Upper lobe of right lung (tissue), 1 donor: ENCODE measurements around the gene TMEM106C. TPM values are rescaled to one million over a fixed set of nuclear protein-coding genes. Genes with fewer than 3 reads are reported as not detected.

Experiments used
- ATAC-seq: fragments of 200-7000 bp; cut with Tn5 transposase; one replicate; pipeline ENCODE4 v1.9.1; 2020; ENCODE audit warnings: mild to moderate bottlenecking, moderate library complexity
- DNase-seq: peaks from one replicate; pipeline ENCODE4 v3.0.0-alpha.2; 2020
- H3K27ac ChIP-seq: fragments of 200-600 bp; one replicate; pipeline ENCODE4 v1.8.0; 2022
- H3K27me3 ChIP-seq: fragments of 200-600 bp; one replicate; pipeline ENCODE4 v1.8.0; 2022; ENCODE audit warnings: mild to moderate bottlenecking
- H3K36me3 ChIP-seq: fragments of 200-600 bp; one replicate; pipeline ENCODE4 v1.8.0; 2022
- H3K4me1 ChIP-seq: fragments of 200-600 bp; one replicate; pipeline ENCODE4 v1.8.0; 2022
- H3K4me3 ChIP-seq: fragments of 200-600 bp; one replicate; pipeline ENCODE4 v1.8.0; 2022; ENCODE audit warnings: mild to moderate bottlenecking
- H3K9me3 ChIP-seq: fragments of 200-600 bp; one replicate; pipeline ENCODE4 v1.8.0; 2022
- CTCF ChIP-seq: fragments of 200-600 bp; IDR thresholded peaks from one replicate; pipeline ENCODE4 v1.8.0; 2022; ENCODE audit warnings: antibody characterized with exemption
- intact Hi-C: fragments of 100-400 bp; cut with DNase I; formaldehyde crosslinking; loops from one replicate; pipeline ENCODE4 v1.11.0; 2022
- total RNA-seq: library from RNA; stranded (reverse); fragmentation: NEBNext Ultra II Directional; extraction: Animal tissue kit (Norgen Biotek cat#: 25700); gene quantifications from one replicate; pipeline ENCODE4 v1.2.1, GENCODE V29; 2021
- donor health status: DM: no; HTN: yes; CAD: no; lungs with severe emphysema.

TMEM106C gene
- total RNA-seq, 1 donor from 2014 or later = 45.4 TPM

GRCh38 chr12:47940773-47941474 is 22.5 kb upstream of the TMEM106C start:
- no peaks in the 10 kb centered on the region for H3K36me3 ChIP-seq
- H3K27ac ChIP-seq = no peak overlapping the region
- ATAC-seq = no peak
- no peak overlapping the region for H3K4me3 ChIP-seq
- intact Hi-C loops = no loop called here
- no peaks in the 10 kb centered on the region for H3K4me1 ChIP-seq
- TF ChIP-seq CTCF = no peak
- no peak for DNase-seq
- peaks cover 9% of the 10 kb centered on the region for H3K27me3 ChIP-seq
- H3K9me3 ChIP-seq = no peaks in the 10 kb centered on the region

- ATAC-seq = no peak
- no peak for DNase-seq
- H3K9me3 ChIP-seq = no peaks in the 10 kb centered on the region
- intact Hi-C loops = no loop called here
- peaks cover 9% of the 10 kb centered on the region for H3K27me3 ChIP-seq
- H3K27ac ChIP-seq = no peak overlapping the region
- H3K4me3 ChIP-seq = no peak overlapping the region
- no peaks in the 10 kb centered on the region for H3K4me1 ChIP-seq
- no peak for TF ChIP-seq CTCF
- H3K36me3 ChIP-seq = no peaks in the 10 kb centered on the region
These were observed 22.0 kb upstream of the TMEM106C start for GRCh38 chr12:47941475-47941780.

GRCh38 chr12:47941871-47942613 is 21.4 kb upstream of the TMEM106C start:
- TF ChIP-seq CTCF = peak; percentile 17
- H3K36me3 ChIP-seq = no peaks in the 10 kb centered on the region
- H3K27ac ChIP-seq = no peak overlapping the region
- no peaks in the 10 kb centered on the region for H3K9me3 ChIP-seq
- peaks cover 4% of the 10 kb centered on the region for H3K4me1 ChIP-seq
- DNase-seq (no peak), ATAC-seq (peak; percentile 31)
- H3K4me3 ChIP-seq = no peak overlapping the region
- peaks cover 9% of the 10 kb centered on the region for H3K27me3 ChIP-seq
- intact Hi-C loops = no loop called here

- intact Hi-C loops = no loop called here
- Histone ChIP-seq H3K9me3 (no peaks in the 10 kb centered on the region), H3K4me1 (peaks cover 8% of the 10 kb centered on the region), H3K36me3 (no peaks in the 10 kb centered on the region), H3K27ac (no peak overlapping the region), H3K4me3 (no peak overlapping the region), H3K27me3 (peaks cover 9% of the 10 kb centered on the region)
- ATAC-seq = peak; percentile 13
- no peak for DNase-seq
- no peak for TF ChIP-seq CTCF
These were observed 20.7 kb upstream of the TMEM106C start for GRCh38 chr12:47942614-47943225.

- Histone ChIP-seq H3K4me1 (peaks cover 8% of the 10 kb centered on the region), H3K27ac (no peak overlapping the region), H3K27me3 (peaks cover 9% of the 10 kb centered on the region), H3K4me3 (no peak overlapping the region), H3K9me3 (no peaks in the 10 kb centered on the region), H3K36me3 (no peaks in the 10 kb centered on the region)
- intact Hi-C loops = no loop called here
- no peak for ATAC-seq
- TF ChIP-seq CTCF = no peak
- no peak for DNase-seq
These were observed 19.6 kb upstream of the TMEM106C start for GRCh38 chr12:47943623-47944340.
